NCI-H2107 treated with DMSO at 0.1 percent for 48 hours (cell line): ENCODE results near the gene PPFIA3.
A peak's percentile ranks its signal among the peaks of the same experiment; 100 is the strongest.
"Not testable (repeated sequence)": the region's sequence is repeated elsewhere in the genome, so short reads cannot be mapped to it uniquely, and the experiment has no call there.

Source experiments
- DNase-seq: peaks from one replicate; lab custom pipeline; 2025; ENCODE audit not compliant: unreplicated experiment; lab: John Stamatoyannopoulos, UW

Gene PPFIA3

GRCh38 chr19:49123285-49123684, 3.9 kb downstream of the PPFIA3 start:
- not testable (repeated sequence) for DNase-seq

- no peak for DNase-seq
These were observed 5.8 kb downstream of the PPFIA3 start for GRCh38 chr19:49125025-49125731.

GRCh38 chr19:49126575-49126974, 7.2 kb downstream of the PPFIA3 start:
- DNase-seq, result no peak

GRCh38 chr19:49127225-49127624, 7.9 kb downstream of the PPFIA3 start:
- DNase-seq, result not testable (repeated sequence)

- DNase-seq, result peak; percentile 67
These were observed 8.6 kb downstream of the PPFIA3 start for GRCh38 chr19:49127674-49128544.

- DNase-seq, result no peak
These were observed 9.3 kb downstream of the PPFIA3 start for GRCh38 chr19:49128545-49129237.

GRCh38 chr19:49129238-49129583, 9.9 kb downstream of the PPFIA3 start:
- no peak for DNase-seq

- DNase-seq, result no peak
These were observed 11.0 kb downstream of the PPFIA3 start for GRCh38 chr19:49130325-49130724.

GRCh38 chr19:49132974-49133609, 13.7 kb downstream of the PPFIA3 start:
- DNase-seq, result no peak

GRCh38 chr19:49133621-49134454, 14.5 kb downstream of the PPFIA3 start:
- no peak for DNase-seq

- no peak for DNase-seq
These were observed 16.3 kb downstream of the PPFIA3 start for GRCh38 chr19:49135686-49136085.

- no peak for DNase-seq
These were observed 17.4 kb downstream of the PPFIA3 start for GRCh38 chr19:49136771-49137171.

- no peak for DNase-seq
These were observed 21.6 kb downstream of the PPFIA3 start for GRCh38 chr19:49140951-49141350.

- no peak for DNase-seq
These were observed 22.0 kb downstream of the PPFIA3 start for GRCh38 chr19:49141352-49141751.

- DNase-seq, result no peak
These were observed 23.6 kb downstream of the PPFIA3 start for GRCh38 chr19:49142866-49143335.

GRCh38 chr19:49145573-49146407, 26.4 kb downstream of the PPFIA3 start:
- DNase-seq, result no peak

GRCh38 chr19:49146408-49146770, 27.0 kb downstream of the PPFIA3 start:
- not testable (repeated sequence) for DNase-seq

GRCh38 chr19:49148044-49148682, 28.8 kb downstream of the PPFIA3 start:
- DNase-seq, result no peak
